Measurements from ENCODE around the gene RNF166. TPM values are rescaled to one million over a fixed set of nuclear protein-coding genes. Genes with fewer than 3 reads are reported as not detected.

Gene RNF166
- polyA plus RNA-seq, 1 donor from 2014 or later = 34.4 TPM

DNA sequence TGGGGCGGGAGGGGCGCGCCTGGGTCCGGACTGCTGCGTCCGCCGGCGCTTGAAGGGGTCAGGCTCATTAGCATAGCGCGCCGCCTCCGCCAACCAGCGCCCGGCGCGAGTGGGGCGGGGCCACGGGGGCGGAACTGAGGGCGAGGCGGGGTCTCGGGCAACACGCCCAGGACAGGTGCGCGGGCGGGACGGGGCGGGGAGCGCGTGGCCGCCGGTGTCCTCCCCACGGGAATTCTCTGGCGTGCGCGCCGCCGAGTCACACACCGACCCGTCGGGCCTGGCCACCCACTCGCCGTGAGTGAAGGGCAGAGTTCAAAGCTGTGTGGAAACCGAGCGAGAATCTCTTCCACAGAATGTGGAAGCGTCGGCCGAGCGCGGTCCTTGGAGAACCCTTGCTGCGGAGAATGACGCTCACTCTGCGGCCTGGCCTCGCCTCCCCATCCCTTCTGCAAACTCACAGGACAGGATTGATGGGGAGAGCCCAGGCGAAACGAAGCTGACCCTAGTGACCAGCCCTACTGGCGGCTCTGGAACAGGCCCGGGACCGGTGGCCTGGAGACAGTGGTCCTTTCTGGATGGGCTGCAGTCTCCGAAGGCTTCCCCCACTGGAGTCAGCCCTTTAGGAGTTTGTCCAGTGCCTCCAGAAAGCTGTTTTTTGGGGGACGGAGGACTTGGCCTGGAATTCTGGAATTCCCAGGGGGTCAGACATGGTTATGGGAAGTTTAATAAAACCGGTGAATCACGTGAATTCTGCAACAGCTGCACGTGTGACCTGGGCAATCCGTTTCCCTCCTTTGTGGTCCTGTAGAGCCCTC lies 19.6 kb downstream of the RNF166 start, which contains the start of gene SNAI3:
Gene SNAI3, minus strand, starts transcription at position 69 of the 815 bp plus-strand sequence. CDS start 101 bp downstream, outside the sequence.
- Histone ChIP-seq H3K36me3 (ENCODE audit: insufficient read depth, low read length) (no peaks in the 10 kb centered on the region), H3K9me2 (ENCODE audit: insufficient read depth, low read length) (no peaks in the 10 kb centered on the region), H3K27me3 (ENCODE audit: insufficient read depth, low read depth, low read length) (peaks cover 45% of the 10 kb centered on the region), H3K4me2 (ENCODE audit: low read length) (peak within 1 kb of the TSS; percentile 25), H3F3A (ENCODE audit: insufficient read depth, low read length, poor library complexity, severe bottlenecking) (no peaks in the 10 kb centered on the region), H3K9me3 (ENCODE audit: low read length) (no peaks in the 10 kb centered on the region), H3K27ac (ENCODE audit: low read length) (no peak within 1 kb of the TSS), H2AFZ (ENCODE audit: low read depth, low read length) (no peak within 1 kb of the TSS), H3K79me2 (replicated peaks; ENCODE audit: insufficient read depth, low read length) (no peaks in the 10 kb centered on the region), H3K4me3 (ENCODE audit: low read length) (peak within 1 kb of the TSS; percentile 68), H4K20me1 (ENCODE audit: insufficient read depth) (no peaks in the 10 kb centered on the region), H3K9ac (ENCODE audit: low read length) (peak within 1 kb of the TSS; percentile 3)
- TF ChIP-seq MXI1 (conservative IDR thresholded peaks at IDR 0.05; ENCODE audit: poor library complexity, severe bottlenecking) = peak; percentile 34
- TF ChIP-seq TAF1 (IDR thresholded peaks at IDR 0.05; ENCODE audit: low read depth) = no peak

DNA sequence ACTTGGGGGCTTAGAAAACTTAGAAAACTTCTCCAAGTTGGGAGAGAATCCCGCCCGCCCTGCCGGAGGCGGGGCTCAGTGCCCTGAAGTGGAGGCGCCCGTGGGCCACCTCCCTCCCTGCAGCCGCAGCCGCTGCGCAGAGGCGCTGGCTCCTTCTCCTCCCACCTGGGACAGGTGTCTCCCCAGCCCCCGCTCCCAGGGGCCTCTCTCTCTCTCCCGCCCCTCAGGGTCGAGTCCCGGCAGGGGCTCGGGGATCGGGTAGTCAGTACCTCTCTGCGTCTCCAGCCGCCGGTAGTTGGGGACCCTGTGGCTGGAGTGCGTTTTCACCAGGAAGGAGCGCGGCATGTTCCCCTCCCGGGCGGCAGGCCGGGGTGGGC lies 20.2 kb downstream of the RNF166 start:
- peak overlapping the region; percentile 68 for H3K4me3 ChIP-seq (ENCODE audit: low read length)
- H2AFZ ChIP-seq (ENCODE audit: low read depth, low read length) = no peak overlapping the region
- H3K27me3 ChIP-seq (ENCODE audit: insufficient read depth, low read depth, low read length) = peaks cover 45% of the 10 kb centered on the region
- H3F3A ChIP-seq (ENCODE audit: insufficient read depth, low read length, poor library complexity, severe bottlenecking) = no peaks in the 10 kb centered on the region
- H3K9me3 ChIP-seq (ENCODE audit: low read length) = no peaks in the 10 kb centered on the region
- no peak for TF ChIP-seq EP300 (conservative IDR thresholded peaks at IDR 0.05; ENCODE audit: poor library complexity, severe bottlenecking)
- TF ChIP-seq SMC3 (conservative IDR thresholded peaks at IDR 0.05; ENCODE audit: poor library complexity) = no peak
- TF ChIP-seq, protein P1, sequence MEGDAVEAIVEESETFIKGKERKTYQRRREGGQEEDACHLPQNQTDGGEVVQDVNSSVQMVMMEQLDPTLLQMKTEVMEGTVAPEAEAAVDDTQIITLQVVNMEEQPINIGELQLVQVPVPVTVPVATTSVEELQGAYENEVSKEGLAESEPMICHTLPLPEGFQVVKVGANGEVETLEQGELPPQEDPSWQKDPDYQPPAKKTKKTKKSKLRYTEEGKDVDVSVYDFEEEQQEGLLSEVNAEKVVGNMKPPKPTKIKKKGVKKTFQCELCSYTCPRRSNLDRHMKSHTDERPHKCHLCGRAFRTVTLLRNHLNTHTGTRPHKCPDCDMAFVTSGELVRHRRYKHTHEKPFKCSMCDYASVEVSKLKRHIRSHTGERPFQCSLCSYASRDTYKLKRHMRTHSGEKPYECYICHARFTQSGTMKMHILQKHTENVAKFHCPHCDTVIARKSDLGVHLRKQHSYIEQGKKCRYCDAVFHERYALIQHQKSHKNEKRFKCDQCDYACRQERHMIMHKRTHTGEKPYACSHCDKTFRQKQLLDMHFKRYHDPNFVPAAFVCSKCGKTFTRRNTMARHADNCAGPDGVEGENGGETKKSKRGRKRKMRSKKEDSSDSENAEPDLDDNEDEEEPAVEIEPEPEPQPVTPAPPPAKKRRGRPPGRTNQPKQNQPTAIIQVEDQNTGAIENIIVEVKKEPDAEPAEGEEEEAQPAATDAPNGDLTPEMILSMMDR (IDR thresholded peaks at IDR 0.05; ENCODE audit: poor library complexity, severe bottlenecking) = no peak
- no peak for TF ChIP-seq POLR2AphosphoS5 (IDR thresholded peaks at IDR 0.05)
- no peak for TF ChIP-seq TAF1 (IDR thresholded peaks at IDR 0.05; ENCODE audit: low read depth)
- no peak for TF ChIP-seq MXI1 (conservative IDR thresholded peaks at IDR 0.05; ENCODE audit: poor library complexity, severe bottlenecking)
- no peak for TF ChIP-seq EZH2 (IDR thresholded peaks at IDR 0.05; ENCODE audit: borderline replicate concordance, insufficient read depth, low read length, poor library complexity, severe bottlenecking)
- TF ChIP-seq, protein P2, sequence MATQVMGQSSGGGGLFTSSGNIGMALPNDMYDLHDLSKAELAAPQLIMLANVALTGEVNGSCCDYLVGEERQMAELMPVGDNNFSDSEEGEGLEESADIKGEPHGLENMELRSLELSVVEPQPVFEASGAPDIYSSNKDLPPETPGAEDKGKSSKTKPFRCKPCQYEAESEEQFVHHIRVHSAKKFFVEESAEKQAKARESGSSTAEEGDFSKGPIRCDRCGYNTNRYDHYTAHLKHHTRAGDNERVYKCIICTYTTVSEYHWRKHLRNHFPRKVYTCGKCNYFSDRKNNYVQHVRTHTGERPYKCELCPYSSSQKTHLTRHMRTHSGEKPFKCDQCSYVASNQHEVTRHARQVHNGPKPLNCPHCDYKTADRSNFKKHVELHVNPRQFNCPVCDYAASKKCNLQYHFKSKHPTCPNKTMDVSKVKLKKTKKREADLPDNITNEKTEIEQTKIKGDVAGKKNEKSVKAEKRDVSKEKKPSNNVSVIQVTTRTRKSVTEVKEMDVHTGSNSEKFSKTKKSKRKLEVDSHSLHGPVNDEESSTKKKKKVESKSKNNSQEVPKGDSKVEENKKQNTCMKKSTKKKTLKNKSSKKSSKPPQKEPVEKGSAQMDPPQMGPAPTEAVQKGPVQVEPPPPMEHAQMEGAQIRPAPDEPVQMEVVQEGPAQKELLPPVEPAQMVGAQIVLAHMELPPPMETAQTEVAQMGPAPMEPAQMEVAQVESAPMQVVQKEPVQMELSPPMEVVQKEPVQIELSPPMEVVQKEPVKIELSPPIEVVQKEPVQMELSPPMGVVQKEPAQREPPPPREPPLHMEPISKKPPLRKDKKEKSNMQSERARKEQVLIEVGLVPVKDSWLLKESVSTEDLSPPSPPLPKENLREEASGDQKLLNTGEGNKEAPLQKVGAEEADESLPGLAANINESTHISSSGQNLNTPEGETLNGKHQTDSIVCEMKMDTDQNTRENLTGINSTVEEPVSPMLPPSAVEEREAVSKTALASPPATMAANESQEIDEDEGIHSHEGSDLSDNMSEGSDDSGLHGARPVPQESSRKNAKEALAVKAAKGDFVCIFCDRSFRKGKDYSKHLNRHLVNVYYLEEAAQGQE (IDR thresholded peaks at IDR 0.05; ENCODE audit: borderline replicate concordance) = no peak
- no peak for TF ChIP-seq RAD21 (conservative IDR thresholded peaks at IDR 0.05)
- H4K20me1 ChIP-seq (ENCODE audit: insufficient read depth) = no peaks in the 10 kb centered on the region
- H3K79me2 ChIP-seq (replicated peaks; ENCODE audit: insufficient read depth, low read length) = no peaks in the 10 kb centered on the region
- H3K9me2 ChIP-seq (ENCODE audit: insufficient read depth, low read length) = no peaks in the 10 kb centered on the region
- no peaks in the 10 kb centered on the region for H3K36me3 ChIP-seq (ENCODE audit: insufficient read depth, low read length)
- H3K4me2 ChIP-seq (ENCODE audit: low read length) = no peak overlapping the region
- no peak overlapping the region for H3K27ac ChIP-seq (ENCODE audit: low read length)
- H3K9ac ChIP-seq (ENCODE audit: low read length) = peak overlapping the region; percentile 3

Measured in neural cell (in vitro differentiated cells).